Occipital lobe (tissue), 2 donors: Measurements from ENCODE around the gene MOB3B. TPM values are rescaled to one million over a fixed set of nuclear protein-coding genes. Genes with fewer than 3 reads are reported as not detected.
"Not testable (repeated sequence)": the region's sequence is repeated elsewhere in the genome, so short reads cannot be mapped to it uniquely, and the experiment has no call there.

Experiments
- DNase-seq: peaks from one replicate; lab custom pipeline; 2025; lab: John Stamatoyannopoulos, UW
- total RNA-seq: library from RNA; depleted of rRNA; stranded (reverse); fragments of >200 nt; gene quantifications from one replicate; pipeline ENCODE4 v1.2.3, GENCODE V29; 2014

MOB3B gene
- total RNA-seq, 1 donor from 2014 or later, result 6.2 TPM

DNA sequence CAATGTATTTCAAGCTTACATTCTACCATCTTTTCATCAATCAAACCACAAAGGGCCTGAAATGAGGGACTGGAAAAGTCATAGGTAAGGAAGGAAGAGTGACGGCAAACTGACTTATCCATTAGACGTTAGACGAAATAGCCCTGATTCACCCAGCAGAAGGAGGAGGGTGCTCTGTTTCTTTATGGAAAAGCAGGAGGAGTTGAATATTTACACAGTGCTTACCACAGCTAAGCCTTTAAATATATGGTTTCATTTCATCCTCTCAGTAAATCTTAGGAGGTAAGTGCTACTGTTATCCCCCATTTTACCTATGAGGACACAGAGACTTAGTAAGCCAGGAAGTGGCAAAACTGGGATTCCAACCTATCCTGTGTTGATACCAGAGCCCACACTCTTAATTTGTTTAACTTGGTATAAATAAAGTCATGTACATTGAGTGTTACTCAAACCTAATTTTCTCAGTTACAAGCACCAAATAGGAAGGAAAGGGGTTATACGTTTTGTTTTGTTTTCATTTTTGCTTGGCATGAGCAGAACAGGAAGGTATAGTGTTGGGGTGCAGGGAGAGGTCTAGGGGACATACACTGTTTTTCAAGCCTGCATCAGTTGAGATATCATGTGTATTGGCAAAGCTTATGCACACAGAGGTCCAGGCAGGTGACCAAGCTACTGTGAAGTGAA, 103.6 kb downstream of the MOB3B start:
- no peak for DNase-seq

DNA sequence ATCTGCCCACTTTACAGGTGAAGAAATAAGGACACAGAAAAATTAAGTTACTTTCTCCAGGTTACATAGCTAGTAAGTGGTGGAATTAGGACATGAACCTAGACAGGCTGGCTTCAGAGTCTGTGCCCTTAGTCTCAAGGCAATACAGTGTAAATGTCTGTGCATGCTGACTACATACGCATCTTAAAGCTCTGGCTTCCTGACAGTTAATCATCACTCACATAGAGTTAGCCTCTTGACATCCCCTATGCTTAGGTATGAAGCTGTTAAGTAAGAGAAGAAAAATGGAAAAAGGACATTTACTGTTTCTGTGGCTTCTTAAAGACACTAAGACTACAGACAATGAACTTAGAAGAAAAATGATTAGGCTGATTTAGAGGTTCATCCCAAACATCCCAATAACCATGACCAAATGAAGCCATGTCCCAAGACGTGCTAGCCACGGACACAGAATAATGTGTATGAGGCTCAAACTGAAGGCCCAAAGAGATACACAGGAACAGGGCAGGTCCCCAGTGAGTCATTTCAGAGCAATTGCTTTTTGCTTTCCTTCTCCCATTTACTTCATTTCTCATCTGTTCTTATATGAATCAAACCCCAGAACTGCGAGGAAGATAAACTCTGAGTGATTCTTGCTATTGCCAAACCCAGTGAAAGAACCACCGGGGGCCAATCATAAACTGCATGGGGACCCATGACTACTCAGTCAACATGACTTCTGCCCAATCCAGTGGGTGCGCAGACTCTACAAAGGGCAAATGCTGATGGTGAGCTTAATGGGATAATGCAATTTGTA, 105.5 kb downstream of the MOB3B start:
- DNase-seq, result no peak

DNA sequence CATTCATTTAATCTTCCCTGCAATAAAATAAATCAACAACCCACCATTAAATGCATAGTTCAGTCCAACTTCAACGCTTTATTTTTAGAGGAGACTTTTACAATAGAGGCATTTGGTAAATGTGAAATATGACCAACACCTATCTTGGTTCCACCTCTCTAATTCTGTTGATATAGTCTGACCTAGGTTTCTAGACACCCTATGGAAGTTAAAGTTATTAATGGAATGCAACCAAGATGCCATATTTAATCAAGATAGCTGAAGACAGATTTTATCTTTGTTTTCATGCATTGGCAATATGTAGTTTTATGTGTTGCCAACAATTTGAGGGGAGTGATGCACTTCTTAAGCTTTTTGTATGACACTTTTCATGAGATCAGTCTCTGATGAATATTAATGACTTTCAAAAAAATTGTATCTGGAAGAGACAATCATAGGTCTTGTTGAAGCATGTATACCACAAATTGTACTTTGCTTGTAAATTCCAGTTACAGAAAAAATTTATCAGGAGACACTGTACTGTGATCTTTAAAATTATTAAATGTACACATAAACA, 107.3 kb downstream of the MOB3B start:
- DNase-seq, result no peak

DNA sequence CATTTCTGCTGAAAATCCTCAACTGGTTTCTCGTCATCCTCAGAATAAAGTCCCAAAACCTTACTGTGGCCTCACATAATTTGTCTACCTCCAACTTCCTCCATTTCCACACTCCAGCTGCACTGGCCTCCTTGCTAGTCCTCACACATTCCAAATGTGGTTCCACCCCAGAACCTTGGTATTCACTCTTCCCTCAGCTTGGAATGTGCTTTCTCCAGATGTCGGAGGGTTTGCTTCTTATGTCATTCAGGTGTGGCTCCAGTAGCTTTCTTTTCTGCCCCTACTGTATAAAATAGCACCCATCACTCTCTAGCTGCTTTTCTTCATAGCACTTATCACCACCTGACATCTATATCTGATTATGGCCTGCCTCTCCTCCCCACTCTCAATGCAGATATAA, 108.0 kb downstream of the MOB3B start:
- DNase-seq, result no peak

DNA sequence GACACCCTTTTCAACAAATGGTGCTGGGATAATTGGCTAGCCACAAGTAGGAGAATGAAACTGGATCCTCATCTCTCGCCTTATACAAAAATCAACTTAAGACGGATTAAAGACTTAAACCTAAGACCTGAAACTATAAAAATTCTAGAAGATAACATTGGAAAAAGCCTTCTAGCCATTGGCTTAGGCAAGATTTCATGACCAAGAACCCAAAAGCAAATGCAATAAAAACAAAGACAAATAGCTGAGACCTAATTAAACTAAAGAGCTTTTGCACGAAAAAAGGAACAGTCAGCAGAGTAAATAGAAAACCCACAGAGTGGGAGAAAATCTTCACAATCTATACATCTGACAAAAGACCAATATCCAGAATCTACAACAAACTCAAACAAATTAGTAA, 110.1 kb downstream of the MOB3B start:
- DNase-seq, result not testable (repeated sequence)

DNA sequence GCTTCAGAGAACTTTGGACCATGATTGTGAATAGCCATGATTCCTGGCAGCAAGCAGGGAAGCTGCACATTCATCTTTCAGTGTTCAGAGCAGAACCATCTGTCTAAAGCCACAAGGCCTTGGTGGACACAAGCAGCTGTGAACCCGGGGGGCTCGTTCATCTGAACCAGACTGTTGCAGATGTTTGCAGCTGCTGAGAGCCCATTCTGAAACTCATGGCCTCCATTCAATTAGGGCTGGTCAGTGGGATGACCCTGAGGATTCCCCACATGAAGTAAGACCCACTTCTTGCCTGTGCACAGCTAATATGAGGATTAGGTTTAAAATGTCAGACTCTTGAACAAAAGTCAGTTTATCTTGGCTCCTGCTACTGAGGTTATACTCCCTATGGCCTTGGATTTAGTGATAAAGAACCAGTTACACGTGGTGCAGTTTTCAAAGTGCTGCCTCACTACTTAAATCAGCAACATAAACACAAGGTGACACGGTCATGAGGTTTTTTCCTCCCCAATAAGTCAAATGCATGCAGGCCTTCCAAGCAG, 115.3 kb downstream of the MOB3B start:
- no peak for DNase-seq

DNA sequence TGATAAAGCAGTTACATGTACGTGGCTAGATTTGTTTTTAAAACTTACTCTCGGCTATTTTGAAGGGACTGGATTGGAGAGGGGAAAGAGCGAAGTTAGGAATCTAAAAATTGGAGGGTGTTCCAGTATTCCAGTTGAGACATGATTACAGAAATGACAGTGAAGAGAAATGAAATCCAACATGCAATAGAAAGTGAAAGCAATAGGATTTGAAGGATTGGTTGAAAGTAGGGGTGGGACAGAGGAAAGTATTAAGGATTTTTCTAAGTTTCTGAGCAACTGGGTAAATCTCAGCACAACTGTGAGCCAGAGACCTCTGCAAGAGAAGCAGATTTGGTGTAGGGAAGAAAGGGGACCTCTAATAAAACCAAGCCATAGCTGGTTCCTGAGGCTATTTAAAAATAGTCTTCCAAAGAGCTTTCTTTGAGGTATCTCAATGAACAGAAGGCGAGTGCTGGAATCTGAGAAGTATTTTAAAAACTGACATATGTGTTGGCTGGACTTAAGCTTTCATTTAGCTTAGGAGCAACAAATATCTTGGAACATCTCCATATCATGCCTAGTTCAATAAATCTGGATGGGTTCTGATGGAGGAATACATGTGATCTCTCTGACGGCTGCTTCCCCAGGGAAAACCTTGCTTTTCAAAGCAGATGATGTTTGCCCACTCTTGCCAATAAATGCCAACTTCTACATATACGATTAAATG, 115.9 kb downstream of the MOB3B start:
- DNase-seq, result no peak

DNA sequence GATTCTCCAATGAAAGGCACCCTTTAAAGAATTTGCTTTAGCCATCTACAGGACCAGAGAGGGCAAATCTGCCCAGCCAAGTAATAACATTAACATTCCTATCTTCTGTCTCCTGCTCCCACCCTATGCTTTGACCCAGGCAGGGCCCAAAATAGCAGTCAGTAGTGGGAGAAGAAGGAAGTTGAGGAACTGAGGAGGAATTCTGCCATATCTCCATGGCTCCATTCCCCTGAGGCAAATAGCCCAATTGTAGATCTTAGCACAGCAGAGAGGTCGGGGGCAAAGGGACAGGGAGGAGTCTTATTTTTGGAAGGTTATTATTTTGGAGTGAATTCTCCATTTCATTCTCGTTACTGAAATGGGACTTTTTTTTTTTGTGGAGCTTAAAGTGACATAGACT, 116.7 kb downstream of the MOB3B start:
- DNase-seq, result no peak

DNA sequence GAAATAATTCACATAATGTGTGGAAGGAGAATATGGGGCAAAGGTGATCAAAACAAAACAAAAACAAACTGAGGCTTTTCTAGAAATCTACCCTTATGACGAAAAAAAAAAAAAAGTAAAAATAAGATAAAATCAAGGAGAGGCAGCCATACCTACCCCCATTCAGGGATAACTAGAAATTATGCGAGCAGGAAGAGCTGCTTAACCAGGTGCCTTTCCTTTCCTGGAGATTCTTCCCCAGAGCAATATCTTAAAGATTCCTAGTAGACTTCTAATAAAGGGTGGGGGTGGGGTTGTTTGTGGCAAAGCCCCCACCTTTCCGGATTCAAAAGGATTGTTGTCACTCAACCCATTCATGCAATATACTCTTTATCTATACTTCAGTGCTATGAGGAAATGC, 117.5 kb downstream of the MOB3B start:
- no peak for DNase-seq

DNA sequence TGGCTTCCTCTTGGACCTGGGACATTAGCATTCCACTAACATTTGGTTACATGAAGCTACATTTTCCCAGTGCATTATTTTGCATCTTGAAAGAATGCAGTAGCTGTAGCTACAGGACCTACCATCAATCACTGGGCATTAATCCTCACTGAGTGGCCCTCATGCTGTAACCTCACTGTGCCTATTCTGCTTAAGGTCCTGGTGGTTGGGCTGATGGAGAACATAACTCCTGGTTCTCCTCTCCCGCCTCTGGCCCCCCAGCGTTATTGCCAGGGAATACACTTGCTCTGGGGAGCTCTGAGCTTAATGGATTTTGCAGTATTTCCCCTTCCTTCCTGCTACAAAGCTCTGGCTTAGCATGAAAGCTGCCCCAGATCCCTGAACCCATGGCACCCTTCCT, 121.1 kb downstream of the MOB3B start:
- no peak for DNase-seq

DNA sequence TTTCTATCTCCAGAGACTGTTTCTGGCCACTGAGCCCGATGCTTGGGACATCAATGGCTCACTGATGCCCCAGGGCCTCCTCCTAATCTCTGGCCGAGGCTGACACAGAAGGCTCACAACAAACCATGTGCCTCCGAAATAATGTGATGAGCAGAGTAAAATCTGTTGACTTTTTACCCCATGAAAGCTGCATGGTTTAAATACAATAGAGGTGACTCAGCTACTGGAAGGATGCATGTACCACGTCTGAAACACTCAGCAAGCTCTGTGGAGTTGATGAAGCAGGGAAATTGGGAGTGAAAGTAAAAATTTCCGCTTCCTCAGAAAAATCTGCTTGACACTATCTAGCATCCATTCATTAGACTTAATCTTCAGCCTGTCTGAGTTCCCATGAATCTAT, 121.6 kb downstream of the MOB3B start:
- no peak for DNase-seq

DNA sequence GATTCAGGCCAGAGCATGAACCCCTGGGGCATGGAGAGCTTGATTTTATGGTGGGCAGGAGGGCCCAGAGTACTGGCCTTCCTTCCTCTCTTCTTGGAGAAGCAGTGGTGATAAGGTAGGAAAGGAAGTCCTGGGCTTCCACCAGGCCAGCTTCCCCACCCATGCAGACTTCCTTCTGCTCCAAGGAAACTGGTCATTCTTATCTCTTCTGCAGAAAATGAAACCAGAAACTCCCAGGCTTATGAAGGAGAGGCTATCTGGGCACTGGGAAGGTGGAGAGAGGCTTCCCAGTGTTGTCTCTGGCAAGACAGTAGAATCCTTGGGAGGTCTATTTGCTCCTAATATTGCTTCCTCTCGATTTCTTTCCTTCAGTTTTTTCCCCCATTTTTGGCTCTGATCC, 122.1 kb downstream of the MOB3B start:
- no peak for DNase-seq

DNA sequence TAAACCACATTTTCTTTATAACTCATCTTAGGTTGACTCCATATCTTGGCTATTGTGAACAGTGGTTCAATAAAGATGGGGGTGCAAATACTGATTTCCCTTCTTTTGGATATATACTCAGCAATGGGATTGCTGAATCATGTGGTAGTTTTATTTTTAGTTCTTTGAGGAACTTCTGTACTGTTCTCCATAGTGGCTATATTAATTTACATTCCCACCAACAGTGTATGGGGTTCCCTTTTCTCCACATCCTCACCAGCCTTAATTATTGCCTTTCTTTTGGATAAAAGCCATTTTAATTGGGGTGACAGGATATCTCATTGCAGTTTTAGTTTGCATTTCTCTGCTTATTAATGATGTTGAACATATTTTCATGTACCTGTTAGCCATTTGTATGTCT, 125.0 kb downstream of the MOB3B start:
- no peak for DNase-seq

DNA sequence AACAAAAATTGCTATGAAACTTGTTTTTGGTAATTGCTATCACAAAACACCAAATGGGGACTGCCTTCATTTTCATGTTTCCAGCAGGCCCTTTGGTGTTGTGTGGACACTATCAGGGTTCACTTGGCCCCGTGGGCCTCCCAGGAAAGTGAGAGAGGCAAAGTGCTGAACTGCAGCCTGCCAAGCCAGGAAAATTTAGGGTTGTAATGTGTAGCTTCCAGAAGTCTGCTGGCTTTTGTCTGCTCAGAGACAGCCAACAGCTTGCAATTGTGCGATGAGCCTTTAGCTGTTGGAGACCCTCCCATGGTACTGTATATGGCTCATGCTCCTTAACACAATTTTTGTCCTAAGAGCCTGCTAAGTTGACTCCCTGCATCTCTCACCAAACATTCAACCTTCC, 127.0 kb downstream of the MOB3B start:
- DNase-seq, result no peak

DNA sequence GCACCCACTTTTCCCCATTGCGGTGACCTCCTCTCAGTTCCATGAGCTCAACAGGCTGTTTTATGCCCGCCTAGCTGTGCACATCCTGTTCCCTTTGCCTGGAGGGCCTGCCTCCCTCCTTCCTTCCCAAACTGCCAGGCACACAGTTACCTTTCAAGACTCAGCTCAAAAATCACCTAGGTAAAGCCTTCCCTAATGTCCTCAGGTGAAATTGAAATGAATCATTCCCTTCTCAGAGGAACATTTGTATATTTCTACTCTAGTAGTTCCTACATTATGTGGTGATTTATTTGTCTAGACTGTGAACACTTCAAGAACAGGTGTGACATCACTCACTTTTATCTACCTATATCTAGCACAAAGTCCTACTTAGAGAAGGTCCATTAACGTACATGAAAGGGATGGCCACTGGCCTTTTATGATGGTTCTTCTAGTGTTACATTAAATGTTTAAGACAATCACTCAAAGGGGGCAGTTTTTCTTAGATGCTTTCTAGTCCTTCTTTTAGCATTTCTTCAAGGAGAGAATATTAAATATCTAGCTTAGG, 129.2 kb downstream of the MOB3B start:
- DNase-seq, result no peak

DNA sequence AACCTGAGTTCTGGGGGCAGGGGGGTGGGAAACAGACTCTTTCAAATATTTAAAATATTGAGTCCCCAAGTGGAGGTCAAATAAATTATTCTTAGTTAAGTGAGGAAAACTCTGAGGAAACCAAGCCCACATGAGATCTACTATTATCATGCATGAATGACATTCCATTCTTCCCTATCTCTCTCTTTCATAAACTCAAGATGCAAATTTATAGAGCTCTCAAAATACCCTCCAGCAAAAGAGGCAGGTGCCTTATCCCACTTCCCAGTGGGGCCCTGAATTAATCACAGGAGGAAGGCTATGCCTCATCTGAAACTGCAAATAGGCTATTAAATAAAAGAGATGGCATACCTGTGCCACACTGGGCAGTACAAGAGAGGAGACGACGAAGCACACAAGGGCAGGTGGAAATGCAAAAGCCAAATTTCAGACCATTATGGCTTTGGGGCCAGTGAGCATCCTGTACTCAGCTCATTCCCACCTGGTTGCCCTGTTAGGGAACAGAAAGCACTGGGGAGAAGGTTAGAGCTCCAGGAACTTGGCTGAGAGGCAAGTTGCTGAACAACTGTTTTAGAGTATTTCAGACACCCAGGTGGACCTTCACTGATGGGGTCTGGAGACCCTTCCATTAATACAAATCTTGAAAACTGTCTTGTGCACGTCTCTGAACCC, 130.5 kb downstream of the MOB3B start:
- no peak for DNase-seq

DNA sequence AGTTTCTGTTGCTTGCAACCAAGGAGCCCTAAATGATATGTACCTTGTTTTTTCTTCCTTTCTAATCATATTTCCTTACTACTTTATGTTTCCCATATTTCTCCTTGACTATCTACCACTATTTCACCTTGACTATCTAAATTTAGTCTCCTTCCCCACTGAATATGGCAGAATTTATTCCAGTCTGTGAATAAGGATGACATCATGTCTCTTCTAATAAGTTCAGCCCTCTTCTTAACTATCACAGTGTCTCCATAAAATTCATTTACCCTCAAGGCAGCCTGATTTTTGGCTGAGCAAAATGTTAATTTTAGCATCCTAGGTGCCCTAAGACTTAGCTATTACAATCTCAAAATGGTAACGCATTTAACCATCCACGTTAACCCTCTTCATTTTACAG, 133.1 kb downstream of the MOB3B start:
- DNase-seq, result no peak

DNA sequence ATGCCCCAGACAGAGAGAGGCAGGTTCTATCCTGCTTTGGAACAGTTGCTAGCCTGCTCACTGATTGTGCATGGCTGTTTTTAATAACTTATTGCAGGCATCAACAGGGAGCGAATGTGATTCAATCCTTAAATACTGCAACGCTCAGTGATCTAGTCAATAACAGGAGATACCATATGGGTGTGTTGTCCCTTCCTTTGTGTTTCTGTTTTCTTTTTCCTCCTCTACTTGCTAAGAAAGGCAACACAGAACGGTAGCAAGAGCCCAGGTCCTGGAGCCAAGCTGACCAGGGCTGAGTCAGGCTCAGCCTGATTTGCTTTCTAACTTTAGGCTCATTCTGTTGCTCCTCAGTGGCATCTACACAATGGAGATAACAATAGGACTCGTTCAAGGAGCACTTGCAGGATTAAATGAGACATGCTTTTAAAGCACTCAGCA, 134.1 kb downstream of the MOB3B start:
- no peak for DNase-seq

DNA sequence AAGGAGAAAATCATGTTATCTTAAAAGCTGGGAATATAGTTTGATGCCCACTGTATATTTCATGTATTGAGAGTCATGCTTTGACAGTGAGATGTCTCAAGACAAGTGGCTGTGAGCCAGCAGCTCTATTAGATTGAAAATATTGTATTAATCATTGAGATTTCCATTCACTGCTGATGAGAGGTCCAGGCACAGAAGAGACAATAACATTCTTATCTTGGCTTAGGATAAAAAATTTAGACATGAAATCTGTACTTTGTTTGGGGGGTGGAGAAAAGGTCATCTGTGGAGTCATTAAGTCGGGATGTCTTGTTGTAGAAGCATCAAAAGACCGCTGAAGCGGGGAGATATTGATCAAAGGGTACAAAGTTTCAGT, 134.8 kb downstream of the MOB3B start:
- no peak for DNase-seq

DNA sequence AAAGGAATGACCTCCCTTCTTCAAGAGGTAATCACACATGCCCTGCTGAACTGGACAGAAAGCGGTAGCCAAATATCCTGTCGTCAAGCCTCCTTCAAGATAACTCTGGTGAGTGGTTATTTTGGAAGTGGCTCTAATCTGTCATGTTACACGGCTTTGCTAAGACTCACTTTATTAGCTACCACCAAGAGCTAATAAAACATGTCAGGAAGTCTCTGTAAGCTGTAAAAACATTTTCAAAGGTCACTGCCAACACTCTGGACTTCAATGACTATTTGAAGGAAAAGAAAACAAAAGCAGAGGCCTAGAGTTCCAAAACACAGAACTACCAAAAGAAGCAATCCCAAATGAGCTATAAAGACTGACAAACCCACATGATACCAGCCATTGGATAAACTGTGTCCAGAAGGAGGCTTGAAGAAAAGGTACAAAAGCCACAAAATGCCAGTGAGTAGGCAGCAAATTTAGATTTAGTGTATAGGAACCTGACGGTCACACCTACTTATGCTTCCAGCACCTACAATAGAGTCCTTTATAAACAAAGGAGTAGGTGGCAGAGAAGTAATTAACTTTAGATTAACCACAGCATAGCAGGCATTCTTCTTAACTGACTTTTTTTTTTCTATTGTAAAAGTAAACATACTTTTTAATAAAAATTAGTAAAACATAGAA, 135.3 kb downstream of the MOB3B start:
- DNase-seq, result no peak
